GM12878 (cell line): Measurements from ENCODE around the gene RRP36. TPM values are rescaled to one million over a fixed set of nuclear protein-coding genes. Genes with fewer than 3 reads are reported as not detected.

Source experiments
- BHLHE40 ChIP-seq, 2 experiments: fragments of 450-650 bp in 1 of 2; IDR thresholded peaks; 2 replicates each; pipeline ENCODE4 v1.6.1; 2011 to 2017; ENCODE audit warnings: low read depth in 2 of 2, borderline replicate concordance in 1 of 2, improper control_type of control experiment in 1 of 2, low read length in 1 of 2, mild to moderate bottlenecking in 1 of 2
- CHD2 ChIP-seq: IDR thresholded peaks from 2 replicates; pipeline ENCODE4 v1.6.1; 2011; ENCODE audit warnings: low read depth, low read length, improper control_type of control experiment, borderline replicate concordance
- ELK1 ChIP-seq: IDR thresholded peaks from 2 replicates; pipeline ENCODE4 v1.6.1; 2012; ENCODE audit warnings: low read depth, low read length, improper control_type of control experiment
- HDGF ChIP-seq: fragments of 450-650 bp; IDR thresholded peaks from 2 replicates; pipeline ENCODE4 v1.6.1; 2016; ENCODE audit warnings: antibody characterized with exemption
- NR2C1 ChIP-seq: fragments of 450-650 bp; IDR thresholded peaks from 2 replicates; pipeline ENCODE4 v1.6.1; 2017; ENCODE audit warnings: antibody characterized with exemption, mild to moderate bottlenecking, moderate library complexity
- NRF1 ChIP-seq: conservative IDR thresholded peaks from 2 replicates; pipeline ENCODE4 v1.6.1; 2011; ENCODE audit warnings: mild to moderate bottlenecking, low read depth, low read length, improper control_type of control experiment
- PRDM15 ChIP-seq: fragments of 450-650 bp; formaldehyde crosslinking; IDR thresholded peaks from 2 replicates; pipeline ENCODE4 v1.4.0; 2020; ENCODE audit warnings: mild to moderate bottlenecking, moderate library complexity
- RAD51 ChIP-seq: fragments of 450-650 bp; IDR thresholded peaks from 2 replicates; pipeline ENCODE4 v1.6.1; 2016; ENCODE audit warnings: moderate library complexity, mild to moderate bottlenecking, inconsistent platforms
- SRF ChIP-seq, 2 experiments: IDR thresholded peaks; 2 replicates each; pipeline ENCODE4 v1.6.1; 2011; ENCODE audit warnings: low read depth in 2 of 2, low read length in 2 of 2, mild to moderate bottlenecking in 1 of 2, moderate library complexity in 1 of 2
- TARDBP ChIP-seq: IDR thresholded peaks from 2 replicates; pipeline ENCODE4 v1.6.1; 2016; ENCODE audit warnings: borderline replicate concordance
- TCF3 ChIP-seq: IDR thresholded peaks from 2 replicates; pipeline ENCODE4 v1.6.1; 2012; ENCODE audit warnings: low read depth, mild to moderate bottlenecking, low read length, borderline replicate concordance; ENCODE audit not compliant: insufficient read depth
- USF2 ChIP-seq: IDR thresholded peaks from 2 replicates; pipeline ENCODE4 v1.6.1; 2011; ENCODE audit warnings: low read depth, low read length, improper control_type of control experiment, borderline replicate concordance
- YY1 ChIP-seq: IDR thresholded peaks from 2 replicates; pipeline ENCODE4 v1.6.1; 2011; ENCODE audit warnings: low read depth, mild to moderate bottlenecking, low read length
- ZNF687 ChIP-seq: fragments of 450-650 bp; IDR thresholded peaks from 2 replicates; pipeline ENCODE4 v1.6.1; 2017; ENCODE audit warnings: mild to moderate bottlenecking, moderate library complexity
- polyA plus RNA-seq, 11 experiments: library from polyadenylated mRNA; depleted of rRNA in 4 of 11; unstranded in 6 of 11; stranded (reverse) in 5 of 11; fragments of >200 nt; fragmentation: Nextera tagmentation in 4 of 11; fragmentation: Illumina TruSeq in 1 of 11; extraction: Ambion mirVana in 4 of 11; extraction: Trizol in 1 of 11; gene quantifications; 1 replicate in 1 of 11; 2 replicates in 10 of 11; pipeline versions ENCODE4 v1.2.1 to v1.2.3, GENCODE V29; 2011 to 2016; ENCODE audit warnings: inconsistent platforms in 2 of 11, missing spikeins in 2 of 11, low read depth in 1 of 11
- total RNA-seq, 4 experiments: library from RNA; depleted of rRNA in 3 of 4; stranded (reverse); fragments of >200 nt in 3 of 4; fragmentation: Illumina TruSeq in 1 of 4; extraction: Trizol in 1 of 4; gene quantifications; 2 replicates each; pipeline versions ENCODE4 v1.2.1 to v1.2.3, GENCODE V29; 2013 to 2021
- TF ChIP-seq, protein P1 (sequence below): fragments of 150-350 bp; IDR thresholded peaks from 2 replicates; pipeline ENCODE4 v1.6.1; 2014; ENCODE audit warnings: mild to moderate bottlenecking, low read depth, low read length
- TF ChIP-seq, protein P2 (sequence below): fragments of 450-650 bp; IDR thresholded peaks from 2 replicates; pipeline ENCODE4 v1.6.1; 2016; ENCODE audit warnings: mild to moderate bottlenecking

The RRP36 gene
- total and polyA plus RNA-seq, 10 of the 15 experiments (the other 5 are each of a cell fraction or from before 2014, with no cell fraction given): 17.6 to 101 (median 69.7) TPM

DNA sequence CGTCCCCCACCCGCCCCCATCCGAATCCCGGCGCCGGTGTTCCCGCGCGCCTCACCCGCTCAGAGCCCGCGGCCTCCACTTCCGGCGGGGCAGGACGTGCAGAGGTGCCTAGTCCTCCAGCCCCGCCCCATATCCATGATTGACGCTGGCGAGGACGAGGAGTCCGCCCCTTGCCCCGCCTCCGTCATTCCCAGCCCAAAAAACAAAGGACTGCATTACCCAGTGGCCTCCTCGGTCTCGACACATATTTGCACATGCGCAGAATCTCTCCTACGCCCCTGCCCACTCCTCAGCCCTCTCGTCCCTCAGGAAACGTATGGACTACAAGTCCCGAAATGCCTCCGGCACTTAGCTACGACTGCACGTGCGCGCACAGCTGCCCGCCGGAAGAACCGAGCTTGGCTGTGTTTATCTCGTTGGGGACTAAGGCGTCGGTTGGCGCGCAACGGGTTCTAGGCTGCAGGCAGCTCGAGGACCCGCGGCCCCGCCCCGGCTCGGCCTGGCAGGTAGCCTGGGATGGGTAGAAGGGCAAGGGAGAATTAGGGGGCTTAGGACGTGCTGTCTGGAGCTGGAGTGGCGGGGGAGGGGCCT is 7.5 kb upstream of the RRP36 start, which contains the start of the genes KLHDC3 and MEA1 (continued):
- no peak for TF ChIP-seq PRDM15 (CRISPR knock-in tag)
- TF ChIP-seq, protein P1, sequence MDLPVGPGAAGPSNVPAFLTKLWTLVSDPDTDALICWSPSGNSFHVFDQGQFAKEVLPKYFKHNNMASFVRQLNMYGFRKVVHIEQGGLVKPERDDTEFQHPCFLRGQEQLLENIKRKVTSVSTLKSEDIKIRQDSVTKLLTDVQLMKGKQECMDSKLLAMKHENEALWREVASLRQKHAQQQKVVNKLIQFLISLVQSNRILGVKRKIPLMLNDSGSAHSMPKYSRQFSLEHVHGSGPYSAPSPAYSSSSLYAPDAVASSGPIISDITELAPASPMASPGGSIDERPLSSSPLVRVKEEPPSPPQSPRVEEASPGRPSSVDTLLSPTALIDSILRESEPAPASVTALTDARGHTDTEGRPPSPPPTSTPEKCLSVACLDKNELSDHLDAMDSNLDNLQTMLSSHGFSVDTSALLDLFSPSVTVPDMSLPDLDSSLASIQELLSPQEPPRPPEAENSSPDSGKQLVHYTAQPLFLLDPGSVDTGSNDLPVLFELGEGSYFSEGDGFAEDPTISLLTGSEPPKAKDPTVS: 0 out of 2 replicates have a peak, but pooled peaks have one; percentile 31
- TF ChIP-seq TARDBP: peak; percentile 46; the same call in 1 of the 2 replicates
- TF ChIP-seq ELK1: peak; percentile 82
- peak; percentile 38; the same call in 1 of the 2 replicates for TF ChIP-seq RAD51
- TF ChIP-seq HDGF: peak; percentile 93
- peak; percentile 23; the same call in 1 of the 2 replicates for TF ChIP-seq USF2
- TF ChIP-seq NR2C1: no peak
- TF ChIP-seq TCF3: peak; percentile 56; the same call in 1 of the 2 replicates
- TF ChIP-seq SRF (IDR thresholded peaks at IDR 0.05; ENCODE audit: low read depth in 2 of 2, low read length in 2 of 2): peak; percentile 66 to 76
- TF ChIP-seq BHLHE40 (IDR thresholded peaks at IDR 0.05; ENCODE audit: borderline replicate concordance in 1 of 2, low read depth in 2 of 2, low read length in 1 of 2): peak; percentile 99
- TF ChIP-seq YY1: 0 out of 2 replicates have a peak, but pooled peaks have one; percentile 49
- TF ChIP-seq ZNF687: no peak
- peak; percentile 68; the same call in 1 of the 2 replicates for TF ChIP-seq CHD2
- TF ChIP-seq NRF1: peak; percentile 57
- TF ChIP-seq, protein P2, sequence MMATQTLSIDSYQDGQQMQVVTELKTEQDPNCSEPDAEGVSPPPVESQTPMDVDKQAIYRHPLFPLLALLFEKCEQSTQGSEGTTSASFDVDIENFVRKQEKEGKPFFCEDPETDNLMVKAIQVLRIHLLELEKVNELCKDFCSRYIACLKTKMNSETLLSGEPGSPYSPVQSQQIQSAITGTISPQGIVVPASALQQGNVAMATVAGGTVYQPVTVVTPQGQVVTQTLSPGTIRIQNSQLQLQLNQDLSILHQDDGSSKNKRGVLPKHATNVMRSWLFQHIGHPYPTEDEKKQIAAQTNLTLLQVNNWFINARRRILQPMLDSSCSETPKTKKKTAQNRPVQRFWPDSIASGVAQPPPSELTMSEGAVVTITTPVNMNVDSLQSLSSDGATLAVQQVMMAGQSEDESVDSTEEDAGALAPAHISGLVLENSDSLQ: peak; percentile 99
